M059J (cell line): ENCODE data around the gene TMEM255A. TPM values are rescaled to one million over a fixed set of nuclear protein-coding genes. Genes with fewer than 3 reads are reported as not detected.

Experiments
- DNase-seq: peaks from one replicate; pipeline ENCODE4 v3.0.0-alpha.2; 2012; ENCODE audit warnings: low read depth
- total RNA-seq: library from RNA; depleted of rRNA; stranded (reverse); fragments of >200 nt; shearing (Covaris generic); gene quantifications from 2 replicates; pipeline ENCODE4 v1.2.3, GENCODE V29; 2014

Gene TMEM255A
- total RNA-seq, 1 experiment from 2014 or later: 2.6 TPM

DNA sequence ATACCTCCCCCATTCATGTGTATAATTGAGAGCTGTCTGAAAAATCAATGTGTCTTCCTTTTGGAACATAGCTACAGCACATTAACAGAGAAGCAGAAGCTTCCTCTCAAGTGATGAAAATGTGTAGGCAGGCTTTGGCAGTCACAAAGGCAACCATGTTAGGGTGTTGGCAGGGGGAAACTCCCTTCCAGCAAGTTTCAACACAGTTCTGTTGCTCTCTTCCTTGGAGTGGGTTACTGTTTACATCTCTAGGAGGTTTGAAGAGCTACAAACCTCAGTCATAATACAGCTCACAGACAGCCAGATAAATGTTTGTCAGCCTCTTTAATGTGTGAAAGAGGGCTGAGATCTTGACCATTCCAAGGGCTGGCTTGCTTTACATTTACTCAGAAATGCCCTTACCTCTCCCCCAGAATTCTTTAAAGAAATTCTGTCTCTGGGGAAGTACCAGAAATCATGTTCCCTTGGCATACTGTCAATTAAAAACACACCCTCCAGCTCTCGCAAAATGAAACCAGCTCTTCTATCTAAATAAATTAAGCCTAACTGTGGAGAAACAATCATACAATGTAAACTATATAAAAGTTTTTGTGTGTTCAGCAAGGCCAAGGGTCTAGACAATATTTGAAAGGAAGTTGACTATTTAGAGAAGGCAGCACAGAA is 41.8 kb downstream of the TMEM255A start:
- DNase-seq: no peak

DNA sequence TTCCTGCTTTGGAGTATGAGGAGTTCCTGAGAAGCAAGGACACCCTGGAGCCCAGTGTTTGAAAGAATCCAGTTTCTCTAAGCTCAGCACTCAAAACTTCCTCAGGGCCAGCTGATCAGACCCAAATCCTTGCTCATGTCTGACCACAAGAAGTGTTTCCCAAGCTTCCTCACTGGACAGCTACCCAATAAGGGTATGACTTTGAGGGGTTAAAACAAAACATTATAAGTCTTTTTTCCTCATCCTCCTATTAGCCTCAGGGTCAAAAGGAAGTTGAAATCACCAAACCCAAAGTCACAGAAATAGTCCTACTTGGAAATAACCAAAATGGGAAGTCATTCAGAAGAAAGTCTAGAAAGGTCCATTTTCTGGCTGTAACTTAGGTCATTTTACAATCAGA is 46.9 kb downstream of the TMEM255A start:
- peak; percentile 12 for DNase-seq

GRCh38 chrX:120262859-120263708 is 48.2 kb downstream of the TMEM255A start:
- no peak for DNase-seq

DNA sequence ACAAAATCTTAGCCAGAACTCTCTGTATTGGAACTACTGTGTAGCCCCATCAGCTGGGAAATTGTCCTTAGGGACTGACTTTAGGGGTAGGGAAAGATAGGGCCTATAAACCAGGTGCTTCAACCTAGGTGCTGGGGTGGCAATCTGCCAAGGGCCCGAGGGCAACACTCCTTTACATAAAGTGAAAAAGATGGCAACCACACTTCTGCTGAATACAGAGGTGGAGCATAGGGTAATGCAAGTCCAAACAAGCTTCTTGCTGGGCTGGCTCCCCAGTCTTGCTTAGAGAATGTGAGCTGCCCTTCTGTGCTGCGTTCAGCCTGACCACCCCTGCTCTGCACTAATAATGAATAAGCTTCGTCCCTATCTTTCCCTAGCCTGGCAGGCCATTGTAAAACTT is 50.9 kb downstream of the TMEM255A start:
- no peak for DNase-seq

DNA sequence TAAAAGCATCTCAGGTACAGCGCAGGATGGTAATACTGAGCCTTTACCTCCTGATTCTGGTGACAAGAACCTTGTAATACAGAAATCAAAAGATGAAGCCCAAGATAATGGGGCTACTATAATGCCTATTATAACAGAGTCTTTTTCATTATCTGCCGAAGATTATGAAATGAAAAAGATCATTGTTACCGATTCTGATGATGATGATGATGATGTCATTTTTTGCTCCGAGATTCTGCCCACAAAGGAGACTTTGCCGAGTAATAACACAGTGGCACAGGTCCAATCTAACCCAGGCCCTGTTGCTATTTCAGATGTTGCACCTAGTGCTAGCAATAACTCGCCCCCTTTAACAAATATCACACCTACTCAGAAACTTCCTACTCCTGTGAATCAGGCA is 57.5 kb downstream of the TMEM255A start:
- no peak for DNase-seq

GRCh38 chrX:120251471-120252011 is 59.7 kb downstream of the TMEM255A start:
- DNase-seq: peak; percentile 50

- peak; percentile 98 for DNase-seq
These were observed 60.6 kb downstream of the TMEM255A start, which contains the start of gene ZBTB33 for GRCh38 chrX:120250522-120251271. TSS of gene ZBTB33 (plus strand) at chrX:120250812. CDS start at chrX:120253416, 2,604 bp downstream.

- peak; percentile 89 for DNase-seq
These were observed 66.3 kb downstream of the TMEM255A start for GRCh38 chrX:120244735-120245498.

DNA sequence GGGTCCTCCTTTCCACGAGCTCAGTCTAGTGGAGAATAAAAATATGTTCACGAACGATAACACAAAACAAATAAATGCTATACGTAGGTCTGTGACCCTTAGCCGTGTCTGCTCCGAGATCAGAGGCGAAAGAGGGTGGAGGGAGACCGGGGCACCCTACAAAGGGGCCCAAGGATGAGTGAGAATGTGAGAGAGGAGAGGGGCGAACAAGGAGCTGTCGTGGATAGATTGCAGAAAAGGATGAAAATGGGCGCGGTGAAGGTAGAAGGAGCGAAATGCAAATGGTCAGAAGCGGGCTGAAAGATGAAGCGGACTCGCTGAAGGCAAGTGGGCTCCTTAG is 66.9 kb downstream of the TMEM255A start:
- DNase-seq: no peak

DNA sequence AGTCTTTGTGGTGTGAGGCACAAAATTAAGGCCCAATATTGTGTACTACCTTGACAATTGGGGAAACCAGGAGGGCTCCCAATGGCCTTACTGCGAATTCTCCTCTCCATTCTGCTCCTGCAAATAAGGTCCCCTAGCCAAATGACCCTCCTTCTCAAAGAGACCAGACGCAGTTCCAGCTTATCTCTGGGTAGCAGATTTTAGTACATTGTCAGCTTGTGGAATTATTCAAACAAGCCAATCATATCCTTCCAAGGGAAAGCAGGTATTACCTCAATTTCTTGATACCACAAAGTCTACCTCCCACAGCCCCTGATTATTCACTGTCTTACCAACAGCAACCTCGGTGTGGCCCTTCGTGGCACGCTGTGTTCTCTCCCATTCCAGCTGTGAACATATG is 68.4 kb downstream of the TMEM255A start:
- DNase-seq: no peak

- peak; percentile 52 for DNase-seq
These were observed 72.3 kb downstream of the TMEM255A start for GRCh38 chrX:120238933-120239332.

- DNase-seq: no peak
These were observed 74.4 kb downstream of the TMEM255A start for GRCh38 chrX:120236687-120237479.

GRCh38 chrX:120235284-120235683 is 76.0 kb downstream of the TMEM255A start:
- no peak for DNase-seq

- no peak for DNase-seq
These were observed 82.9 kb downstream of the TMEM255A start for GRCh38 chrX:120228187-120228908.

GRCh38 chrX:120224388-120224787 is 86.9 kb downstream of the TMEM255A start:
- DNase-seq: no peak

DNA sequence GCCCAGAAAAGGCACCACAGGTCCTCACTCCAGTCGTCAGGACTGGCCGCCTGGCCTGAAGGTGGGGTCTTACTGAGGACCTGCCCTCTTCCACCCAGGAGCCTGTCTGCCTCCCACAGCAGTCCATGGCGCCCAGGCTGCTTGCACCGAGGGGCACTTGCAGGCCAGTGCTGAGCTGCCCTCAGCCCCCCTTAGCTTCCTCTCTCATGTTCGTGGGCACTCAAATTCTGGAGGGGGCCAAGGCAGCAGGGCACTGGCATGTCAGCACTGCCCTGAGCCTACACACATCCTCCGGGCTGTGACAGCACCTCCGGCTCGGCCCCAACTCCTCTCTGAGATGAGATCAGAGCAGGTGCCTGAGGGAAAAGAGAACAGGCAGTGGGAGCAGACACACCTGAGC is 87.9 kb downstream of the TMEM255A start:
- no peak for DNase-seq

DNA sequence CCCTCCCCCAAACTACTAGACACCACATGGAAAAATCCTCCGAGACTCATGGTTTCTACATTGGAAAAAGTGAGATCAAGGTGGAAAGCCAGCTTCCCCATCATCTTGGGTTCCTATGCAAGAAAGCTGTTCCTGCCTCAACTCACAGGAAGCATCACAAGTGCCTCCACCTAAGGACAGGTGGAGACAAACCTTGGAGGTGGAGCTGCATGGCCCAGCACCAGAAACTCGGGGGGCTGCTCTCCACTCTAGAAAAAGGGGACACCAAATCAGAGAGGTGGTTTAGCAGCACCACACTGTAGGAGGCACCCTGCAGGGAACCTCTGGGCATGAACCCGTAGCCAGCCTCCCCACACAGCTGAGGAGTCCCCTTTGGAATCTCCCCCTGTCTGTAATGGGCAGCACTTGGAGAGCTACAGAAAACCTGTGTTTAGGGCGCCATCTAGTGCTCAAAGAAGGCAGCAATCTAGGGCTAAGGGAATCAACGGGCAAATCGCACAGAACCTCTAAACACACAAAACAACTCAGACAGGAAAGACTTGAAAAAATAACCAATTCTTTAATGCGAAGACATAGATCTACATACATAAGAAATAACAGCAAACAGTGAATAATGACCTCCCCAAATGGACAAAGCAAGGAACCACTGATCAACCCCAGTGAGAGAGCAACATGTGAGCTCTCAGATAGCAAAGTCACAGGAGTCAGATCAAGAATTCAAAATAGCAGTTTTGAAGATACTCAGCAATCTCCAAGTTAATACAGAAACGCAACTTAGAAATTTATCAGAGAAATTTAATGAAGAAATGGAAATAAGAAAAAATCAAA is 97.6 kb downstream of the TMEM255A start:
- DNase-seq: peak; percentile 64
